DMS114 treated with DMSO at 0.1 percent for 48 hours (cell line): Measurements from ENCODE around the gene POLR3K.

Source experiments
- DNase-seq: peaks from one replicate; lab custom pipeline; 2025; ENCODE audit not compliant: unreplicated experiment; lab: John Stamatoyannopoulos, UW

POLR3K gene

DNA sequence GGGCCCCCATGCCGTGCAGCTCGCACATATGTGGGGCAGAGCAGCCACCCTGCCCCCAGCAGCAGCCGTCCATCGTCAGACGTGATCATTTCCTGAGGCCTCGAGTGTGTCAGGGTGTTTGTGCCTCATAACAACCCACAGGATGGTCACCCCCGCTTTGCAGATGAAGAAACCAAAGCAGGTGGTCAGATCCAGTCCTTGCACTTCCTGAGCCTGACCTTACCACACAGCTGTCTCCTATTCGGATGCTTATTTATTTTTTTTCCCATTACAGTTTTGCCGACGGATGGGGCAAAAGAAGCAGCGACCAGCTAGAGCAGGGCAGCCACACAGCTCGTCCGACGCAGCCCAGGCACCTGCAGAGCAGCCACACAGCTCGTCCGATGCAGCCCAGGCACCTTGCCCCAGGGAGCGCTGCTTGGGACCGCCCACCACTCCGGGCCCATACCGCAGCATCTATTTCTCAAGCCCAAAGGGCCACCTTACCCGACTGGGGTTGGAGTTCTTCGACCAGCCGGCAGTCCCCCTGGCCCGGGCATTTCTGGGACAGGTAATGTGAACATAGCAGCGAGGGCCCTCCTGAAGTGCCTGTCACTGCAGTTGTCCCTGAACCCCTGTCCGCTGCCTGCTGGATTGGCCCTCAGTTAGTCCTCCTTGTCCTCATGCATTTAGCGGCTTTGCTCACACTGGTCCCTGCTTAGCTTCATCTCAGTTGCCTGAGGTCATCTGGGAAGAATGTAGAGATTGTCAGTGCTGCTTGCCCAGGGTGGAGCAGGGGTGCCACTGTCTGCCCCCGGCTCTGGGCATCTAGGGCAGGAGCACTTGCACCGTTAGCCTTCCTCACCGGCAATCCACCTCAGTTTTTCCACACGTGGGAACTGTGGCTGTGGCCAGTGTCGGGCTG, 26.0 kb upstream of the POLR3K start:
- no peak for DNase-seq

DNA sequence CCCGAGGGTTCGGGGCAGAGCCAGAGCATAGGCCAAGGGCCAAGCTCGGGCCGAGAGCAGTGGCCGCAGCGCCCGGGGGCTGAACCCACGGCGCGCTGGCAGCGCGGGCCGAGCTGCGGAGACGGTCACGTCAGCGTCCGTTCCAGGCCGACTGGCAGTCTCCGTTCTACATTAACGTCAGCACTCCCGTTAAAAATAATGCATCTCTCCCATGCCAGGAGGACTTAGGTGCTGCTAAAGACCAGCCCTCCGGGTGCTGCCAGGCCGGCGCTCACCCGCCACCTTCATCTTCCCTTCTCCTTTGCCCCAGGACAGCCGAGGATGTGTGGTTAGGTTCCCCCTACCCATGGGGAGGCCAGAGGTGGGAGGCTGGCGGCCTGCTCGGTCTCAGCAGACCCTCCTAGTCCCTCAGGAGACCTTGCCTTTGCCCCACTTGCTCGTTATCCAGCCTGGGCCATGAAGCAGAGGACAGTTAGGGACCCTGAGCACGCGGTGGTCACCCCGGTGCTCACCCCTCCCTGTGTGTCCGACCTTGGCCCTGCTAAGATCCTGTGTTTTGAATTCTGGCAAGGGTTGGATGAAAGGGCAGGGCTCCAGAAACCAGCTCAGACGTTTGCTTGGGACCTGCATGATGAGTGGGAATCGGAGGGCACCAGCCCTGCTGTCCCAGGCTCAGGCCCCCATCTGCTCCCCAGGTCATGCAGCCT, 25.2 kb upstream of the POLR3K start:
- no peak for DNase-seq

DNA sequence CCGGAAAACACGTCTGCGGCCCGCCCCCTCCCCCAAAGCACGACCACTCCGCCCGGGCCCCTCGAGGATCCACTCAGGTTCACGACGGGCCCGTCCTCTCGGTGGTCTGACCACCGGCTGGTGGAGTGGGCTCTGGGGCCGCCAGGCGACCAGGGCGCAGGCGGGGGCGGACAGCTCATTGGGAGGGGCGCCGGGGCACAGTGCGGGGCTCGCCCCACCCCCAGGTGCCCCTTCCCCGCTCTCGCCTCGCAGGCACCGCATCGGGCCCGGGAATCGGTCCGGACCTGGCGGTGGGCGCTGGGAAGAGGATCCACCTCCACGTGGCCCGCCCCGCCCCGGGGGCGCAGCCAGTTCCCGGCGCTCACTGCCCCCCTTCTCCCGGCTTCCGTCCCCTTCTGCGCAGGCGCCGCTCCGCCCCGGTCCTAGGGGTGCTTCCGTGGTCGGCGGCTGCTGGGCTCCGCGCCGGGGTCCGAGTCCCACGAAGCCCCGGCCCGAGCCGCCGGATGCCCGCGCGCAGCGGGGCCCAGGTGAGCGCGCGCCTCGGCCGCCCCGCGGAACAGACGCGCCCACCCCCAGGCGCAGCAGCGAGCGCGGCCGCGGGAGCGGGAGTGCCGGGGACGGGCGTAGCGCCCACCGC, 24.5 kb upstream of the POLR3K start, which contains the start of gene MPG:
Gene MPG, plus strand, starts transcription at position 419 of the 637 bp plus-strand sequence. Its CDS starts 85 bp downstream, at position 504.
- DNase-seq, result peak; percentile 51

DNA sequence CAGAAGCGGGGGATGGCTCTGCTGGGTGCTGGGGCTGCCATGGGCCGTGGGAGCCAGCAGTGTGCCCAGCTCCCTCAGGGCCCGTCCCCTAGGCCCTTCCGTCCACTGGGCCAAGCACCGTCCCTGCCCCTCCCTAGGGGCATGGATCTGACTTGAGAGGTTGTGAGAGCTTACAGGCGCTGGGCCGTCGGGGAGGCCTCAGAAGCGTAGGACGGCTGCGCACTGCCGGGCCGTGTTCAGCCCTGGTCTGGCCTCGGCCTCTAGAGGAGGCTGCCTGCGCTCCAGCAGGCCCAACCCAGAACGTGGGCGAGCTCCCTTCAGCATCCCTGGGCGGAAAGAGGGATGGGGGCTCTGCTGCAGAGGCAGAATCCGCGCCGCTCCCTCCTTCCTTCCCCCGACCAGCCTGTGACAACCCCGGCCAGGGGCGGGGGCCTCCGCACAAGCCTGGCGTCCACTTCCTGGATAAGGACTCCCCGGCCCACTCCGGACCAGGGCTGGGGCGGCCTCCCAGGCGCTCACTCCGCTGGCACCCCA, 23.9 kb upstream of the POLR3K start:
- peak; percentile 14 for DNase-seq

DNA sequence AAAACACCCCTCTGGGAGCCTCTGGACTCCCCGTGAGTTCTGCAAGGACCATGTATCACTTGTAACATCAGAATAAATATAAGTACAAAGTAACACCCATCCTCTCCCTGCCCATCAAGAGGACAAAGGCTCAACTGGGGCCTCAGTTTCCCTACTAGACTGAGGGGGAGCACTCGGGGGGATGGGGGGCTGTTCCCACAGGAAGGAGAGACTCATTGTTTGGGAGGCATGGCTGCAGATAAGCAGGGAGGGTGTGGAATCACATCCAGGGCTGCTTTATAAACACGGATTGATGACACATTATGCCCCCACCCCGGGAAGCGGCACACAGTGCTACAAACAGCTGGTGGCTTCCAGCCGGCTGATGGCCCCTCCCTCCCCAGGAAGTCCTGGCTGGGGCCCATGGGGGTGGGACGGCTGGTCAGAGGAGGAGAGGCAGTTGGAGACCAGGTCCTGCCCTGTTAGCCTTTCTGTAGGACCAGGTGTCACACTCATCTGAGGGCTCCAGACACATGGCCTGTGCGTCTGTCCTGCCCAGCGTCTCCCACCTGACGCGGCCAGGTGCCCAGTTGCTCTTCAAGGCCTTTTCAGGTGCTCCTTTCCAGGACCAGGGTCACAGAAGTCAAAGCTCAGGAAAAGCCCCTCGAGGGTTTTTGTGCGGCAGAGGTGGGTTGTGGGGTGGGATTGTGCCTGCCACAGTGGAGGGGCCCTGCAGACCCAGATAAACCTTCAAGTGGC, 23.3 kb upstream of the POLR3K start:
- no peak for DNase-seq

DNA sequence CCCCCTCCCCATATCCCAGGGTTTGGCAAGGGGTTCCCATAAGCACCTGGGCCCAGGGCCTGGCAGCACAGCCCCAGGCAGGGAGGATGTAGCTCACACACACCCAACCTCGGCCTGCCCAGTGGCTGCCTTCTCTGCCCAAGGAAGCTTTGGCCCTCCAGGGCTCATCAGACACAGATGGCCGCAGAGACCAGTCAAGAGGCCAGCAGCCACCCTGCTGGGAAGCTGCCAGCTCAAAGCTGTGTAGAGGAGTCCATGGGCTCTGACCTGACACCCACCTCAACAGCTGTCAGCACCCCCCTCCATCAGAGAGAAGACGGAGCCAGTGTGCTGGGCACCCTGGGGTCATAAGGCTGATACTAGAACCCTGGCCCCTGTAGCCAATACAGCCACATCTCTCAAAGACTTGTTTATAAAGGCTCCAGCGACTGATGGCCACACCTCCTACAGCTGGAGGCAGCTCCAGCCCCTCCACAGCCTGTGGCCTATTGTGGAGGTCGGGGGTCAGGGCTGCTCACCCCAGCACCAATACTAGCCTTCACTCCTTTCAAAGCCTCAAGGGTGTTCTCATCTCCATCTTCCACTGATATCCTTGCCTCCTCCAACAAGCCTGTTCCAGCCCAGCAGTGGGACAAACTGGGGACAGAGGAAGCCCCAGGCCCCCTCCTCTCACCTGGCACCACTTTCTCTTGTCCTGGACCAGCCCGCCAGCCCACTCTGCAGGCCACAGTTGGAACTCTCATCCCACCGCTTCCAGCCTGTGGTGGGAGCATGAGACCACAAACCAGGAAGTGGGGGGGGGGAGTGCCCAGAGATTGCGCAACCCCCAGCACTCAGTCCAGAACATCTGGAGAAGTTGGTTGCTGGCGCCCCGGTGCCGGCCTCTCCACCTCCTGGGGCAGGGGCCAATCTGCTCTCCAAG, 22.4 kb upstream of the POLR3K start:
- DNase-seq, result no peak

DNA sequence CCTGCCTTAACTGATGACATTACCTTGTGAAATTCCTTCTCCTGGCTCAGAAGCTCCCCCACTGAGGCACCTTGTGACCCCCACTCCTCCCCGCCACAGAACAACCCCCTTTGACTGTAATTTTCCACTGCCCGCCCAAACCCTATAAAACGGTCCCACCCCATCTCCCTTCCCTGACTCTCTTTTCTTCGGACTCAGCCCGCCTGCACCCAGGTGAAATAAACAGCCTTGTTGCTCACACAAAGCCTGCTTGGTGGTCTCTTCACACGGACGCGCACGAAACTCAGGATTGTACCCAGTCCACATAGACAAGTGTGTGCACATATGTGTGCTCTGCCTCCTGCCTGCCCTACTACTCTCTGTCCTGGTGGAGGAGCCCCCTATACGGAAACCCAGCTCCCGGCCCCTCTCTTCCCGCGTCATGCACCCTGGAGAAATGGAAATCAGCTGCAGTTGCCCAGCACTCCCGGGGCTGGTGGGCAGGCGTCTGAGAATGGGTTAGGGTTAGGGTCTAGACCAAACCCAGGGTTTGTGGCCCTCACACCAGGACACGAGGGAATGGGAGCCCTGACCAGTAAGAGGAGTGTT, 21.4 kb upstream of the POLR3K start:
- DNase-seq, result no peak

DNA sequence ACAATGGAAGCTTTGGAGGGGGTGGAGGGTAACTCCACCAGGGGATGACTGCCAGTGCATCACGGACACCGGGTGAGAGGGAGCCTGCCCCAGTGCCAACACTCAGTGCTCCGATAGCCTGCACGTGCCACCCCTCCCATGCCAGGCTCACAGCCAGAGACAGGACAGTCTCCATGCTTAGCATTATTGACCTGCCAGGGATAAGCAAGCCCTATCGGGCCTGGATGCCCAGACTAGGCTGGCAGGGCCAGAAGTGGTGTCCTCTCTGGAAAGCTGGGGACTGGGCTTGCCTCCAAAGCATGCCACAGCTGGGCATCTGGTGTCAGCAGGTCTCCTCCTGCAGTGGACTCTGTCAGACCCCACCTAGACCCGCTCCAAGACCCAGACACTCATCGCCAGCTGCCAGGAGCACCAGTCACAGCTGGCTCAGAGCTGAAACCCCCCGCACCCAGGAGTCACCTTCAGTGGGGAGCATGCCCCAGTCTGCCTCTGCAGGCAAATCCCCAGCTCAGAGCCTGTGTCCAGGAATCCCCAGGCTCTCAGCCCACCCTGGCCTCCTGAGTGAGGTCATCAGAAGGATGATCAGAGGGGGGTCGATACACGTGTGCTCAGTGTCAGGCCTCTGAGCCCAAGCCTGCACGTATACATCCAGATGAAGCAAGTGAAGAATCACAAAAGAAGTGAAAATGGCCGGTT, 20.8 kb upstream of the POLR3K start:
- no peak for DNase-seq

DNA sequence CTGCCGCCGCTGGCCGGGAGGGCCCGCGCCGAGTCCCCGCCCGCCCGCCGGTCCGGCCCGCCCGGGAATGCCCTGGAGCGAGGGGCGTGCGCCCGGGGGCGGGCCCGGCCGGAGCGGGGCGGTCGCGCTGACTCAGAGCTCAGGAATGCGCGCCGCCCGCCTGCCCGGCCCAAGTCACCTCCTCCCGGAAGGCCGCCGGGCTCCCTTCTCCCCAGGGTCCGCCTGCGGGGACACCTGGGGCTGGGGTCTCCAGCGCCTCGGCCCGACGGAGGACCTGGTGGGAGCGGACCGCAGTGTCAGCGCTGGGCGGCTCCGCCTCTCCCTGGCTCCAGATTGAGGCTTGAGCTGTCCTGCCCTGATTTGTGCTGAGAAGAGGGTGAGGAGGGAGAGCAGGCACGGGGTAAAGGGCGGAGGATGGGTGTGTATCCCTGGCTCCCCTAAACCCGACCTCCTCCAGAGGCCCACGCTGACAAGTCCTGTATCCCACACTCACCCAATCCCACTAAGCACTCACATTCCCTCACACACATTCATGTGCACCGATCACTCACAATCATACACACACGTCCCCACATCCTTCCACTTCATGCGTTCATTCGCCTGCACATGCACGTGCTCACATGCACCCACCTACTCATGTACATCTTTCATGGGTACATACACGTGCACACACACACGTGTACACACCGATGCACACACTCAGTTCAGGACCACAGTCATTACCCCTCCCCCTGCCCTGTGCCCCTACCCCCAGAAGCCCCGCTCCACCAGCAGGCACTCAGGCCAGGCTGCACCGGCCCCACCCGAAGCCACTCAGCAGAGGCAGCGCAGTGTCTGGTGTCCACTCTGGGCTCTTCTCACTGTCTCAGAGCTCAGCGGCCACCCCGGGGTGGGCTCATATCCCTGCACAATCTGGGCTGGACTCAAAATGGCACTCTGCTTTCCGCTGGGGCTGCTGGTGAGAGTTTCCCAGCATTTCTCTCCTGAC, 19.4 kb upstream of the POLR3K start, which contains the start of gene RHBDF1:
Gene RHBDF1, minus strand, starts transcription at position 71 of the 988 bp plus-strand sequence. CDS start 7,616 bp downstream, outside the sequence.
- DNase-seq, result no peak

DNA sequence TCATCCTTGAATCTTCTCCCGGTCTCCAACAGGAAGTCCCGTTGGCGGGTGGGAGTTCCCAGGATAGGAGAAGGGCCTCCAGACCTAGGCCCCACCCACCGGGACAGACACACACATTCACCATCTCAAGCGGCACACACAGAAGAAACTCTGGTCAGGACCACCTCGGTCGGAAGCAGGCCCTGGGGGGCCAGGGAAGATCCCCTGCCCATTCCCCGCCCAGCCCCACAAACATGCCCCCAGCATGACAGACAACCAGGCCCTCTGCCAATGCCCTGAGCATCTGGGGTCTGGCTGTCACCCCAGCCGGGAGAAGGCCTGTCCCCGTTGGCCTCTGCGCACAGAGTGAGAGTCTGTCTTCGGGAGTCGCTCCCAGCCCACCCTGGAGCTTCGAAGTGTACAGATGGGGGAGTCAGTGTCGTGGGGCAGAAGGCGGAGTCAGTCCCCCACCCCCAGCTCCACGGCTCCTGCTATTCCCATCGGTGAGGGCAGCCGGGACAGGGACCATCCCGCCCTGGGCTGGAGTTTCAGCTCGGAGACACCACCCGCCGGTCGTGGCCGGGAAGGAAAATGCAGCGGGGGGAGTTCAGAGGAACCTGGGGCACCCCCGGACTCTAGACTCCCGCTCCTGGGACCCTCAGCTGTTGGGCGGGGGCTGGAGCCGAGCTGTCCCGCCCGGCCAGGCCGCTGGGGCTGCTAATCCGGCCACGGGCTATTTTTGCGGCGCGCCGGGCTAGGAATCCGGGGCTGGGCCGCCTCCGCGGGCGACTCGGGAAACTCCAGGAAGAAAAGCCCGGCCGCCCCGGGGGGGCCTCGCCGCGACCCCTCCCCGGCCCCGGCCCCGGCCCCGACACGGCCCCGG, 18.4 kb upstream of the POLR3K start:
- DNase-seq, result peak; percentile 18

DNA sequence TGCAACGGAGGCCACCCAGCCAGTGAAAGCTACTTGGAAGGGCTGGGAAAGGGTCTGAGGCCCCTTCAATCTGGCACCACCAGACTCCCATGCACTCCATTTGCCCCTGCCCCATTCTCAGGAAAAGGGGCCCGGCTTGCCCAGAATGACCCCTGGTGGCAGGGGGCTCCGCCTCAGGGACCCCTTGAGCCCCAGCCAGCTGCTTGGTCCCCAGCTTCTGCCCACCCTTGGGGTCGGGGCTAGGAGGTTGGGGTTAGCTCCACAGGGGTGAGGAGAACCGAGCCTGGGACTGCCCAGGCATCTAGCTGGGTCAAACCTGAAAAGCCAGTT, 17.8 kb upstream of the POLR3K start:
- no peak for DNase-seq

DNA sequence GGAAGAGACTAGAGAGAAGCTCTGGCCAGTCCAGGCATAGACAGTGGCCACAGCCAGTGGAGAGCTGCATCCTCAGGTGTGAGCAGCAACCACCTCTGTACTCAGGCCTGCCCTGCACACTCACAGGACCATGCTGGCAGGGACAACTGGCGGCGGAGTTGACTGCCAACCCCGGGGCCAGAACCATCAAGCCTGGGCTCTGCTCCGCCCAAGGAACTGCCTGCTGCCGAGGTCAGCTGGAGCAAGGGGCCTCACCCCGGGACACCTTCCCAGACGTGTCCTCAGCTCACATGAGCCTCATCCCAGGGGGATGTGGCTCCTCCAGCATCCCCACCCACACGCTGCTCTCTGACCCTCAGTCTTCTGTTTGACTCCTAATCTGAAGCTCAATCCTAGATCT, 15.8 kb upstream of the POLR3K start:
- no peak for DNase-seq

DNA sequence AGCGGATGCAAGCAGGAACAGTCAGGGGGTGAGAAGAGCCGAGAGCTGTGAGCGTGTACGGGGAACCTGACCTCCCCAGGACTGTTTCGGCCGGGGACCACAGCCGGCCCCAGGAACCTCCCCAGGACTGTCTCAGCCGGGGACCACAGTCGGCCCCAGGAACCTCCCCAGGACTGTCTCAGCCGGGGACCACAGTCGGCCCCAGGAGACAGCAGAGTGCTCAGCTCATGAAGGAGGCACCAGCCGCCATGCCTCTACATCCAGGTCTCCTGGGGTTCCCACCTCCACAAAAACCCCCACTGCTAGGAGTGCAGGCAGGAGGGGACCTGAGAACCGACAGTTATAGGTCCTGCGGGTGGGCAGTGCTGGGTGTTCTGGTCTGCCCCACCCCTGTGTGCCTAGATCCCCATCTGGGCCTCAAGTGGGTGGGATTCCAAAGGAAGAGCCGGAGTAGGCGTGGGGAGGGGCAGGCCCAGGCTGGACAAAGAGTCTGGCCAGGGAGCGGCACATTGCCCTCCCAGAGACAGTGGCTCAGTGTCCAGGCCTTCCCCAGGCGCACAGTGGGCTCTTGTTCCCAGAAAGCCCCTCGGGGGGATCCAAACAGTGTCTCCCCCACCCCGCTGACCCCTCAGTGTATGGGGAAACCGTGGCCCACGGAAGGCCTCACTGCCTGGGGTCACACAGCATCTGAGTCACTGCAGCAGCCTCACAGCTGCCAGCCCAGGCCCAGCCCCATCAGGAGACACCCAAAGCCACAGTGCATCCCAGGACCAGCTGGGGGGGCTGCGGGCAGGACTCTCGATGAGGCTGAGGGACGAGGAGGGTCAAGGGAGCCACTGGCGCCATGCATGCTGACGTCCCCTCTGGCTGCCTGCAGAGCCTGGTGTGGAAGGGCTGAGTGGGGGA, 14.7 kb upstream of the POLR3K start:
- no peak for DNase-seq

DNA sequence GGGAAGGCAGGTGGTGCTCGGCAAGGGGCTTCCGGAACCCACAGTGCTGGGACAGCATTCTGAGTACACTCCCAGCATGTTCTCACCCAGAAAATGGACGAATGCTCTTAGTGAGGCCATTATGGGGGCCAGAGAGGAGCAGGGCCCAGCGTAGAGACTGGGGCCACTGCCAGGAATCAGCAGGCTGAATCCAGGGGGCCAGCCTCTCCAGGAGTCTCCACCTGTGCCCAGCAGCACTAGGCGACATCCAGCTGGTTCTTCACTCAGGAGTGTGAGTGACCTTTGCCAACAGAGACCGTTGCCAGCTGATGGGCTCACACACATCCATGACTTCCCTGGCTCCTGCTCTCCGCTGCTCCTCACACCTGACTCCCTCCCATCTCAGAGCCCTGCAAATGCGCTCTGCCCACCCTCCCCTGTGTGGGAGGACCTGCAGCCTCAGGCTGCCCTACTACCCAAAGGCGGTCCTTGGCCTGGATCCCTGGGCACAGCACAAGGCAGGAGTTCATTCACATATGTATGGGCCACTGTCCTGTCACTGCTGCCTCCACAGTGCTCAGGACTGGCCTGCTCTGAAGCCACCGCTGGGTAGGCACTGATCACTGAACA, 13.9 kb upstream of the POLR3K start:
- DNase-seq, result no peak
